Endothelial cell of umbilical vein (primary cell): ENCODE results near the gene PLXNA4. TPM values are rescaled to one million over a fixed set of nuclear protein-coding genes. Genes with fewer than 3 reads are reported as not detected.

Experiments
- BruUV-seq: library from RNA; stranded (reverse); fragments of 400-500 nt; replicated peaks from 2 replicates; lab custom pipeline; 2021; lab: Mats Ljungman, UMichigan
- CTCF ChIA-PET: fragments of 300-600, 350-600 bp; sonication (Branson Sonifier 250); formaldehyde crosslinking; loops from one replicate; lab custom pipeline; 2021; ENCODE audit warnings: antibody characterized with exemption, inconsistent platforms; lab: Charles Lee
- POLR2A ChIA-PET: fragments of 300-600, 350-600 bp; sonication (Branson Sonifier 250); formaldehyde crosslinking; loops from one replicate; lab custom pipeline; 2021; ENCODE audit warnings: antibody characterized with exemption, inconsistent platforms; lab: Charles Lee
- DNase-seq: peaks from one replicate; pipeline ENCODE4 v3.0.0-alpha.2; 2011; ENCODE audit warnings: low read depth, low spot score
- FAIRE-seq: peaks from 2 replicates; lab custom pipeline; 2011; peaks lifted over from hg19 to GRCh38; lab: Jason Lieb, UNC
- H2AFZ ChIP-seq: 2 replicates; pipeline ENCODE4 v1.6.0; 2012; ENCODE audit warnings: low read depth, low read length, control low read depth, inconsistent platforms
- H3K27ac ChIP-seq: 2 replicates; pipeline ENCODE4 v1.5.1; 2011; ENCODE audit warnings: low read depth, mild to moderate bottlenecking, control low read depth, low read length, moderate library complexity; ENCODE audit not compliant: insufficient read depth
- H3K27me3 ChIP-seq, 2 experiments: 2 replicates each; pipeline versions ENCODE4 v1.6.0 to v1.6.1; 2011; ENCODE audit warnings: low read length in 2 of 2, mixed read lengths in 1 of 2; ENCODE audit not compliant: control insufficient read depth in 2 of 2, insufficient read depth in 2 of 2
- H3K36me3 ChIP-seq, 2 experiments: 2 replicates in 1 of 2; 3 replicates in 1 of 2; pipeline ENCODE4 v1.5.1; 2011; ENCODE audit warnings: low read length in 2 of 2, mild to moderate bottlenecking in 1 of 2, moderate library complexity in 1 of 2; ENCODE audit not compliant: control insufficient read depth in 2 of 2, insufficient read depth in 2 of 2; ENCODE audit errors: extremely low read depth in 1 of 2
- H3K4me1 ChIP-seq: 3 replicates; pipeline ENCODE4 v1.5.1; 2011; ENCODE audit warnings: mild to moderate bottlenecking, low read length; ENCODE audit not compliant: control insufficient read depth, insufficient read depth; ENCODE audit errors: extremely low read depth
- H3K4me2 ChIP-seq: 2 replicates; pipeline ENCODE4 v1.6.1; 2011; ENCODE audit warnings: low read length, control low read depth, mixed read lengths; ENCODE audit not compliant: insufficient read depth
- H3K4me3 ChIP-seq, 3 experiments: fragments of 200-600 bp in 1 of 3; sonication (generic), shearing (Covaris generic) in 1 of 3; replicated peaks in 1 of 3; 2 replicates each; pipeline ENCODE4 v1.5.1; 2011 to 2016; ENCODE audit warnings: control low read depth in 3 of 3, low read length in 3 of 3, mild to moderate bottlenecking in 2 of 3, inconsistent platforms in 1 of 3, low read depth in 1 of 3, moderate library complexity in 1 of 3; ENCODE audit not compliant: insufficient read depth in 1 of 3
- H3K79me2 ChIP-seq: 2 replicates; pipeline ENCODE4 v1.6.0; 2012; ENCODE audit warnings: low read length, inconsistent platforms; ENCODE audit not compliant: control insufficient read depth, insufficient read depth
- H3K9ac ChIP-seq: replicated peaks from 2 replicates; pipeline ENCODE3; 2011; ENCODE audit warnings: low read length, control low read depth; ENCODE audit not compliant: insufficient read depth; ENCODE audit errors: extremely low read depth
- H3K9me1 ChIP-seq: replicated peaks from 3 replicates; pipeline ENCODE4 v1.6.0; 2011; ENCODE audit warnings: mild to moderate bottlenecking, low read length; ENCODE audit not compliant: control insufficient read depth, insufficient read depth; ENCODE audit errors: extremely low read depth
- H3K9me3 ChIP-seq: replicated peaks from 2 replicates; pipeline ENCODE4 v1.5.1; 2012; ENCODE audit warnings: low read length, inconsistent platforms; ENCODE audit not compliant: control insufficient read depth, insufficient read depth
- H4K20me1 ChIP-seq: replicated peaks from 2 replicates; pipeline ENCODE3; 2011; ENCODE audit warnings: mild to moderate bottlenecking, low read length; ENCODE audit not compliant: control insufficient read depth, insufficient read depth; ENCODE audit errors: extremely low read depth
- POLR2A ChIP-seq: IDR thresholded peaks from 2 replicates; pipeline ENCODE4 v1.6.1; 2012; ENCODE audit warnings: low read depth, mild to moderate bottlenecking, control low read depth, low read length
- dilution Hi-C: fragments of 300-500 bp; cut with MboI; formaldehyde crosslinking; loops from one replicate; pipeline ENCODE4 v1.15.0; 2019; ENCODE audit warnings: low sequenced_read_pairs; ENCODE audit not compliant: extremely low pct_ligation_motif_present
- intact Hi-C: fragments of 100-400 bp; cut with micrococcal nuclease; formaldehyde crosslinking; loops from one replicate; pipeline ENCODE4 v1.10.0; 2022
- polyA plus RNA-seq, 4 experiments: library from polyadenylated mRNA; depleted of rRNA in 3 of 4; stranded (reverse) in 3 of 4; unstranded in 1 of 4; fragments of >200 nt; gene quantifications; 2 replicates each; pipeline versions ENCODE4 v1.2.1 to v1.2.3, GENCODE V29; 2011 to 2012; ENCODE audit warnings: missing spikeins in 1 of 4
- total RNA-seq: library from RNA; stranded (reverse); gene quantifications from 2 replicates; pipeline ENCODE4 v1.2.3, GENCODE V29; 2021
- TF ChIP-seq, protein P1 (sequence below), 2 donors: IDR thresholded peaks; 1 replicate in 1 of 2; 2 replicates in 1 of 2; pipeline ENCODE4 v1.5.1; 2011; ENCODE audit warnings: low read length in 2 of 2, mild to moderate bottlenecking in 2 of 2, moderate library complexity in 2 of 2, control low read depth in 1 of 2, inconsistent platforms in 1 of 2, low read depth in 1 of 2; ENCODE audit not compliant: insufficient read depth in 1 of 2; ENCODE audit errors: extremely low read depth in 1 of 2

Gene PLXNA4
- total and polyA plus RNA-seq, 2 donors (not counting 3 experiments of a cell fraction or from before 2014, with no cell fraction given) = 12.1 to 20.4 TPM

GRCh38 chr7:132240821-132241422 is 335.3 kb downstream of the PLXNA4 start:
- no peak overlapping the region for H3K4me3 ChIP-seq
- intact Hi-C loops (no loop called here), dilution Hi-C loops (no loop called here)
- H4K20me1 ChIP-seq = no peaks in the 10 kb centered on the region
- peaks cover 4% of the 10 kb centered on the region for H3K4me1 ChIP-seq
- CTCF ChIA-PET = interaction anchor here (1.0 kb wide), 1 partner anchor 21 kb away, joined by 3 read pairs; no protein-coding TSS in a partner anchor
- H3K9me1 ChIP-seq = no peaks in the 10 kb centered on the region
- no TSS peak for BruUV-seq
- DNase-seq (peak; percentile 45), FAIRE-seq (no peak)
- TF ChIP-seq, protein P1, sequence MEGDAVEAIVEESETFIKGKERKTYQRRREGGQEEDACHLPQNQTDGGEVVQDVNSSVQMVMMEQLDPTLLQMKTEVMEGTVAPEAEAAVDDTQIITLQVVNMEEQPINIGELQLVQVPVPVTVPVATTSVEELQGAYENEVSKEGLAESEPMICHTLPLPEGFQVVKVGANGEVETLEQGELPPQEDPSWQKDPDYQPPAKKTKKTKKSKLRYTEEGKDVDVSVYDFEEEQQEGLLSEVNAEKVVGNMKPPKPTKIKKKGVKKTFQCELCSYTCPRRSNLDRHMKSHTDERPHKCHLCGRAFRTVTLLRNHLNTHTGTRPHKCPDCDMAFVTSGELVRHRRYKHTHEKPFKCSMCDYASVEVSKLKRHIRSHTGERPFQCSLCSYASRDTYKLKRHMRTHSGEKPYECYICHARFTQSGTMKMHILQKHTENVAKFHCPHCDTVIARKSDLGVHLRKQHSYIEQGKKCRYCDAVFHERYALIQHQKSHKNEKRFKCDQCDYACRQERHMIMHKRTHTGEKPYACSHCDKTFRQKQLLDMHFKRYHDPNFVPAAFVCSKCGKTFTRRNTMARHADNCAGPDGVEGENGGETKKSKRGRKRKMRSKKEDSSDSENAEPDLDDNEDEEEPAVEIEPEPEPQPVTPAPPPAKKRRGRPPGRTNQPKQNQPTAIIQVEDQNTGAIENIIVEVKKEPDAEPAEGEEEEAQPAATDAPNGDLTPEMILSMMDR (IDR thresholded peaks at IDR 0.05; ENCODE audit: extremely low read depth in 1 of 2, insufficient read depth in 1 of 2, low read depth in 1 of 2, low read length in 2 of 2) = no peak
- H3K9ac ChIP-seq = no peak overlapping the region
- no peaks in the 10 kb centered on the region for H3K27me3 ChIP-seq
- no peaks in the 10 kb centered on the region for H3K9me3 ChIP-seq
- no peak overlapping the region for H2AFZ ChIP-seq
- H3K27ac ChIP-seq = no peak overlapping the region
- H3K36me3 ChIP-seq = peaks cover 0 to 5% of the 10 kb centered on the region in 2 experiments
- H3K4me2 ChIP-seq = no peak overlapping the region
- POLR2A ChIA-PET = no interaction called here
- no peaks in the 10 kb centered on the region for H3K79me2 ChIP-seq

- no peaks in the 10 kb centered on the region for H3K27me3 ChIP-seq
- peaks cover 4% of the 10 kb centered on the region for H3K4me1 ChIP-seq
- H3K36me3 ChIP-seq = peaks cover 0 to 8% of the 10 kb centered on the region in 2 experiments
- no peak overlapping the region for H2AFZ ChIP-seq
- ChIA-PET POLR2A (no interaction called here), CTCF (interaction anchor here (1.0 kb wide), 1 partner anchor 20 kb away, joined by 3 read pairs; no protein-coding TSS in a partner anchor)
- peak; percentile 42 for DNase-seq
- dilution Hi-C loops = no loop called here
- no TSS peak for BruUV-seq
- FAIRE-seq = no peak
- no peaks in the 10 kb centered on the region for H3K79me2 ChIP-seq
- TF ChIP-seq POLR2A = no peak
- H3K9ac ChIP-seq = no peak overlapping the region
- H3K4me3 ChIP-seq = no peak overlapping the region
- H3K9me3 ChIP-seq = no peaks in the 10 kb centered on the region
- H3K4me2 ChIP-seq = no peak overlapping the region
- no peaks in the 10 kb centered on the region for H3K9me1 ChIP-seq
- H3K27ac ChIP-seq = no peak overlapping the region
- H4K20me1 ChIP-seq = no peaks in the 10 kb centered on the region
- intact Hi-C loops = no loop called here
Measured at GRCh38 chr7:132240262-132240661, 336.0 kb downstream of the PLXNA4 start.
